GM21786 (cell line): ENCODE results near the gene NTM.

Source experiments
- ATAC-seq: cut with Tn5 transposase; IDR thresholded peaks from one replicate; pipeline ENCODE4 v1.9.1; 2021; ENCODE audit not compliant: unreplicated experiment

The NTM gene

GRCh38 chr11:131883332-131883731 lies 512.9 kb downstream of the NTM start:
- no peak for ATAC-seq

- peak; percentile 79 for ATAC-seq
These were observed 514.2 kb downstream of the NTM start for GRCh38 chr11:131884461-131885073.

GRCh38 chr11:131885431-131885830 lies 515.0 kb downstream of the NTM start:
- ATAC-seq, result no peak

DNA sequence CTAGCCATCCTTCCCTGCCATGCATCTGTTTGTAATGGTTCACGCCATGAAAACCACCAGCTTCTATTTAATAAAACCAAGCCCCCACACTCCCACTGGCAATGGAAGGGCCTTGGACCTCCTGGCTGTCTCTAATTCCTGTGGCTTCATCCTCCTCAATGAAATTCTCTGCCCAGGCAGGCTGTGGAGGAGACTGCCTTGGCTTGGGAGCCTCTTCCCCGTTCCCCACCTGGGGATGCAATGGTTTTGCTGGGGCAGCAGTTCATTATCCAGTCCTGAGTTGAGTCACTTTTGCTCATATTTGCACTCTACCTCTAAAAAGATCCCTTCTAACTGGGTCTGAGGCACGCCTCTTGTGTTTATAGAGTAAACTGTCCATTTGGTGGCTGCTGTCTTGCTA lies 515.8 kb downstream of the NTM start:
- no peak for ATAC-seq

DNA sequence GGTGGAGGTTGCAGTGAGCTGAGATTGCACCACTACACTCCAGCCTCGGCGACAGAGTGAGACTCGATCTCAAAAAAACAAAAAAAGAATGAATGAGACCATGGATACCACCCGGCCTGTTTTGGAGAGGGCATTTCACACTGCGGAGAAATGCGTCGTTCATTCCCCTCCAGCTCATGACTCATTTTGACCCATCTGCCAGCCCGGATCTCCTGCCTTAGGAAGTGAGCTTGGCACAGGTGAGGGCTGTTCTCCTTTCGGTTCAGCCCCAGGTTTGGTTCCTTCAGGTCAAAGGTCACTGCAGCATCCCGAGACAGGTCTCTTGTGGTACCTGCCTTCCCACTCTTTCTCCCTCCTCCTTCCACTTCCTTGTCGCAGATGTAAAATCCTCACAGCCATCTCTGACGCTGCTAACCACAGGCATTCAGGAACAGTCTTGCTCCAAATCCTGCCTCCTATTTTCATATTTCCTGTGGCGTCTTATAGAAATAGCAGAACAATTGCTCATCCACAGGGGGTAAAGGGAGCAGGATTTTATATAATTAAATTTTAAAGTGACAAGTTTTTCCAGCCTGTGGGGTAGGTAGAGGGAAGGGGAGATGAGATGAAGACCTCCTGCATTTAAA lies 517.9 kb downstream of the NTM start:
- no peak for ATAC-seq

DNA sequence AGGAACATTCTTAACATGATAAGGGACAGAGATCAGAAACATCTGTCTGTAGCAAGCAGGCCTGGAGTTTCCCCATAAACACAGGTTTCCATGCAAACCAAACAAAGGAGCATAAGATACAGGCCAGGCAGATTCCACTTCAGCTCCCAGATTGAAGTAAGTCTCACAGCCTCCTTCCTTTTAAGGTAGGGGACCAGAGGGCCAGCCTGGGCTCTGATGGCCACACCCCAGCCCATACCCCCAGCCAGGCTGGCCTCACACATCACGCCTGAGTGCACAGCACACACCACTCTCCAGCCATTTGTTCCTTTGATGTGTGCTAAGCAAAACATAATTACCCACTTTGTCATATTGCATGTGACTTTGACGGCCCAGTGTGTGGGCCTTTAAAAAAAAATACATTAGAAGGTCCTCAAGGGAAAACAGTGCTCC lies 518.7 kb downstream of the NTM start:
- ATAC-seq, result peak; percentile 29

DNA sequence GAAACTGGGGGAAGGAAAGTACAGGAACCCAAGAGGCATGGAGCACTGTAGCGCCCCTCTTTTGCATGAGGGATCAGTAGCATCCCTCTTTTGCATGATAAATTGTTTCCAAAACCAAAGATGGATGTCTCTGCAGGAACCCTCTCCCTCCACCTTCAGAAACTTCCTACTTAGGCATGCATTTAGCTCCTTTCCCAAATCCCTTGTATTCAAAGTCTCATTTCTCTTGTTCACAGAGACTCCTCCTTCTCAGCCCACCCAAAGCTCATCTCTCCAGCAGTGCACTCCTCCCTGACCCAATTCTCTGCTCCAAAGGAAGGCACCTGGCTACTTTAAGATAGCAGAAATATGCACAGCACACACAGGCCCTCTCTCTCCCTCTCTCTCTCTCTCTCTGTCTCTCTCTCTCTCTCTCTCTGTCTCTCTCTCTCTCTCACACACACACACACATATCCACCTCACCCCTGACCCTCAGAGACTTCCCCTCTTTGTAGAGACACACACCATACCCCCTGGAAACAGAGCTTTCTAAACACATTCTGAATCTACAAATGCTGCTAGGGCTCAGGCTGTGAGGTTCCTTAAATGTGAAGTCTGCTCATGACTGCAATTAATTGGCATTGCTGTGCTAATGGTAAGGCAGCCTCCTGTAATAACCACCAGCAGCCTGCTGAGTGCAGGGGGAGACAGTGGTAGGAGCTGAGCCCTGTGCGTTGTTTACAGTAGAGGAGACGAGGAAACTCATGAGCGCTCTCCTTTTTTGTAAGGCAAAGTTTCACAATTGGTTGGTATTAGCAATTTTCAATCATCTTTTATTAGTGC lies 519.6 kb downstream of the NTM start:
- ATAC-seq, result no peak

GRCh38 chr11:131893103-131893890 lies 522.9 kb downstream of the NTM start:
- ATAC-seq, result peak; percentile 87

DNA sequence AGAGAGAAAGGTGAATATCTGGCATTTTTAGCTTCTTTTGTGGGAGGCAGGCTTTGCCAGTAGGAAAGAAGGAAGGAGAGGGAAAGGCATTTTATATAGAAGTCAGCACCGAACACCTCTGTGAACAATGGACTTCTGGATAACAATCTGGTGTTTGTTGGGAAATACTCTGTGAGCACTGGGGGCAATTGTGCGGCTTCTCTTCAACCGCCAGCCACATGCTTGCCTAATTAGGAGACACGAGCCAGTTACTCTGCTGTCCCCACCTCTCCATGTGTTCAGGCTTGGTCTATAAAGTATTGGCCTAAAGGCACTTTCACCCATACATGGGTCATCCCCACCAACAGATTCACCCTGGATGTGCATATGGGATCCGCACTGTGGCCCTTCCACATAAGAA lies 523.6 kb downstream of the NTM start:
- ATAC-seq, result no peak

GRCh38 chr11:131894615-131895544 lies 524.5 kb downstream of the NTM start:
- ATAC-seq, result no peak

DNA sequence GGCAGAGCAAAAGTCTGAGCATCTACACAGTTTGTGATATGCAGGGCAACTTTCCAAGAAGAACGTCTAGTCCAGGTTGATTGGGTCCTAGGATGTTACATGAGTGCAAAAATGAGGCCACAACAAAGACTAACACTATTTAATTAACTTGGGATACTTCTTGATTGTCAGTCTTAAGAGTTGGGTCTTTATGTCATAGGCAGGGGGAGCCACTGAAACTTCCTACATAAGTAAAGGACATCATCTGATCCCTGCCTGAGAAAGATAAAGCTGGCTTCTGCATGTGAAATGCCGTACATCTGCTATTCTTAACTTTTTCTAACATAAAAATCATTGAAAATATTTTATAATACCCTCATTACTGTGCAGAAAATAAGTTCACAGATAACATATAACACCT lies 525.5 kb downstream of the NTM start:
- no peak for ATAC-seq

DNA sequence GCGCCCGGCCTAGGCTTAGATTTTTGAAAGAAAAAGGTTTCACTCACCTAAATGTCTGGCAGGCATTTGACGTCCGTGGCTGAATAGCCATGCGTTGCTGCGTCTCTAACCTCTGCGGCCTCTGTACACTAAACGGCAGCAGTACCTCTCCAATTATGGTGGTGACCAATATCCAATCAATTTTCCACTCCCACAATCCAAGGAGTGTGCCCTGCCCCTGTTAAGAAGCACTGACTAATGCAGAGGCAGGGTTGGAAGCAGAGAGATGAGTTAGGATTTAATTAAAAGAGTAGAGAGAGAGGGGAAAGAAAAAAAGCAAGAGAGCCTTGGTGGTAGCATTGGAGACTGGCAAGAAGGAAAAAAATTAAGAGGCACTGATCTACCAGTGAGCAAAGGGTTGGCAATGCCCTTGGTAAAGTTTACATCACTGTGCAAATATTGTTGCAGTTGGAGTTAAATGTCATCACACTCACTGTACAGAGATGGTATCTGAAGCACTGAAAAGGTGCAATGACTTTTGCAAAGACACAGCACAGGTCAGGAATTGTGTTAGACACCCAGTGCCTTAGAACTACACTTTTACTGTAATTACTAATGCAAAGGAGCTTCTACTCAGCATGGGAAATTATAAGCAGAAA lies 526.7 kb downstream of the NTM start:
- ATAC-seq, result no peak

DNA sequence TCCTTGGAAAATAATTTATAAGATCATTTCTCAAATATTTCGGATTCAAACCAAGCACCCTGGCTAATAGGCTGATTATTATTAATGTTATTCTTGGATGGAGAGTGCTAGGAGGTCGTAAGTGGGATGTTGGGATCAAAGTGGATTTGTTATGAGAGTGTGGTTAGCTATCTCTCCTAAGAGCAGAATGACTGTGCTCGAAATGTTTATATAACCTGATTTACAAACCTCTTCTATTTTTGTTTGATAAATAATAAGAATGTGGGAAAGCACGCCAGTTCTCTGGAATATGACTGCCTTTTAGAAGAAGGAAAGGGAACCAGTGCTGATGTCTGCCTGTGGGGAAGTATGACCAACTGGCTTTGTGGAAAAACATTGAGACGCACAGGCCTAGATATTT lies 527.5 kb downstream of the NTM start:
- ATAC-seq, result no peak

- no peak for ATAC-seq
These were observed 528.5 kb downstream of the NTM start for GRCh38 chr11:131898949-131899348.

- peak; percentile 71 for ATAC-seq
These were observed 529.6 kb downstream of the NTM start for GRCh38 chr11:131899950-131900580.

DNA sequence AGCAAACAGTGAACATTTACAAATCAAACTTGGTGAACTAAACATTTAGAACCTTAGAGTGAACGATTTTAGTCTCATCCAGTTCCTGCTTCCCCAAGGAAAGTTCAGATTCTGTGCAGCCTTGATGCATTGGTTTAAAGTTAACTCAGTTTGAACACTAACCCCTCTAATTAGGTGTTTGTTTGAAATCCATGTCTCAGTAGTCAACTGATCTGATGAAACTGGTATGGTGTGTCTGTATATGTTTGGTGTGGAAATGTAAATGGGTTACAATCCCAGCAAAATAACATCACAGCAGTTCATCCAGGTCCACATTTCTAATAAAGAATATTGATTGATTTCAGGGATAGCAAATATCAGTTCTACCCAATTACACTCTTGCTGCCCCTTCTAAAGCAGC lies 532.0 kb downstream of the NTM start:
- ATAC-seq, result no peak

- ATAC-seq, result no peak
These were observed 532.7 kb downstream of the NTM start for GRCh38 chr11:131903074-131903473.

DNA sequence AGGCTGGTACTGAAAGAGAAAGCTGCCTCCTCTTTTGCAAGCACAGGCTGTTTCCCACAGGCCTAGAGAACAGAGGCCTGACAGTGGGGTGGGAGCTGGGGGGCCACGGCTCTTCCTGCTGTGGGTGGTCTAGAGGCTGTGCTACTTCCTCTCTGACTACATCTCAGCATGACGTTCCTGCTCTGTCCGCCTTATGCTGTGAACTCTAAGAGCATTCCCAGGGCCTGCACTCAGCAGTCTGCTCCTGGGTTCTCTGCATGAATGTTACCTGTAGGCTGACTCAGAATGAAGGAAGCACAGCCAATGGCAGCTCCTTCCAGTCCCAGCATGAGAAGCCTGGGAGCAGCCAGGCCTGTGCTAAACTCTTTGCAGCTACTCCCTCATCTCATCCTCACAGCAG lies 534.3 kb downstream of the NTM start:
- ATAC-seq, result no peak

DNA sequence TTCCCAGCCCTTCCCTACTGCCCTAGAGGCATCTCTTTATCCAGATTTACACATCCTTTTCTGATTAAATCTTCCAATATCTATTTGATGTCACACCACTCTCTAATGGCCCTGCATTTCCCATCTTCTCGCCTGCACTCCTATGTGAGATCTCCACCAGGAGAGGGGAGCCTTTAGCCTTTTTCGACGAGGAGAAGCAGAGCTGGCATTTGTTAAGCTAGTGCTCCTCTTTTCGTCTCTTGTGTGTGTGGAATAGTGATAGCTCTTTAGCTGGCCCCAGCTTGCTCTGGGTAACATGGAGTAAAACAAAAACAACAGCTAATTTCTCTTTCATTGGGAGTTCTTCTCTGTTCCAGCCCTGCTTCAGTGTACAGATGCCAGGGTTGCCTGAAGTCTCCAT lies 536.5 kb downstream of the NTM start:
- no peak for ATAC-seq
